ENCODE data around the gene ERBB4.
A peak's percentile ranks its signal among the peaks of the same experiment; 100 is the strongest.
"Not testable (repeated sequence)": the region's sequence is repeated elsewhere in the genome, so short reads cannot be mapped to it uniquely, and the experiment has no call there.

The ERBB4 gene

DNA sequence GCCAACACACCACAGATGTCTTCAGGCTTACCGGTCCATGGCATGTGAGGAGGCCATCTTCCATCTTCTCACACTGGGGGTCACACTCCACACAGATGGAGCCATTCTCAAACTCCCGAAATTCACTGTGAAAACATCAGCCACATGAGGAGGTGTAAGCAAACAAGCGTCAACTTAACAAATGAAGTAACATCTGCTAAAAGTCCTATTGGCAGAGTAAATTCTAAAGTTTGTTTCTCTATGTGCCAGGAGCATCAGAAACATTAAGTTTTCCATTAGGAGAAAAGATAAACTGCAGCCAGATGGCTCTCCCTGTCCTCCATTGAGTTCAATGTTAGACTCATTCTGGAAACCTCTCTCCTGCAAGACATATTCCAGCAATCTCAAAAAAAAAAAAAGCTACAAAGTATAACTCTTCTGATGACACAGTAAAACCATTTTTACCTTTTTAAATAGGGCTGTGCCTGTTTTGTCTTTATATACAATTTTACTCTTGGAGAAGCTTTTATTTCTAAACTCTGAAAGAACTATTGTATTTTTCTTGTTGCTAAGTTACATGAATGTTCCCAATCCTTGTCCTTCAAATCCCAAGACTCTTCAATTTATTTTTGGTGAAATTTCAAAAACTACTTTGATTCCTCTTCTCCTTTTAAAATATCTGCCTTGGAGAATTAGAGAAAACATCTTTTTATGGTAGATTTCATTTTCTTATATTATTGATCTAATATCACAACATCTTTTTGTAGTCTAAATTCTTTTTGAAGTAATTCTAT lies 865.3 kb downstream of the ERBB4 start:
- DNase-seq: no peak

DNA sequence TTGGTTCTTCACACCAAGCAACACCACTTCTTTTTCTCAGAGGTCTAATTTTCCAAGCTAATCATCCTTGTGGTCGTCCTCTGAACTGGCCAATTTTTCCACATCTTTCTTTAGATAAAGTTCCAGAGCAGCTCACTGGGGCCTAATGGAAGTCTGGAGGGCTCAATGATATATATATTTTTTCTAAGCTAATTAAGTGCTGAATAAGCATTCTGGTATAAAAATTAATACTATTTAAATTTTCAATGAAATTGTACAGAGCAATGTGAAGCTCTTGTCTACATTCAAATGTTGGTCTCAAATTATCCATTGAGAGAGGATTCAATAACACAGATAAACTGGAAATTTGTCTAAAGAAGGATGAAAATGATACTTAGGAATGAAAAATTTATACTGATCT lies 866.6 kb downstream of the ERBB4 start:
- no peak for DNase-seq

DNA sequence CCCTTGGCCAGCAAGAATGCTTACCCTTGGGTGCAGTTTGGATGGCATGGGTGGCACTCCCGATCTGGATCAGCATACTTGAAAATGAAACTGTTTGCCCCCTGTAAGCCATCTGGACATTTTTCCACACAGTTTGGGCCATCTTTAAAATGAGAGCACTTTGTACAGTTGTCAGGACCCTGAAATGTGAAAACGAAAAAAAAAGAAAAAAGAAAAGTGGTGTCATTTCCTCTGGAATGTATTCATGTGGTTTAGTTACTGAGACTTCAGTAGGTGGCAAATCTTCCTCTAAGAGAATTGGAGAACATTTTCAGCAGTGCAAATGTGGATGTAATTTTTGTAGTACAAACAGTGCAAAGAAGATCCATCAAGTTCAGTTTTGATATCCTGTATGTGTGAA lies 873.3 kb downstream of the ERBB4 start:
- DNase-seq: no peak

DNA sequence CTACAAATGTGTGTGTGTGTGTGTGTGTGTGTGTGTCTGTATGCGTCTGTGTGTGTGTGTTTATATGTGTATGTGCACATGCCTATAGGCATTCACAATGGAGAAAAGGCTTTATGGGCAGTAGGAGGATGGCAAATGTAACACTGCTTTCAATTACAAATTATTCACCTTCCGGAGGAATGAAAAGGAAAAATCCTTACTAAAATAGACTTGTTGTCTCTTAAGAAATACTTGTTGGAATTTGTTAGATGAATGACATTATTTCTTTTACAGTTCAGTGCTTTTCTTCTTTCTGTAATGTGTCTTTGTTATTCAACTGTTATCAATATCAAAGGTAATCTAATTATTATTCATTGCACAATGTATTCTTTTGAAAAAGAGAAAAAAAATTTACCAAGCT lies 874.3 kb downstream of the ERBB4 start:
- DNase-seq: no peak

DNA sequence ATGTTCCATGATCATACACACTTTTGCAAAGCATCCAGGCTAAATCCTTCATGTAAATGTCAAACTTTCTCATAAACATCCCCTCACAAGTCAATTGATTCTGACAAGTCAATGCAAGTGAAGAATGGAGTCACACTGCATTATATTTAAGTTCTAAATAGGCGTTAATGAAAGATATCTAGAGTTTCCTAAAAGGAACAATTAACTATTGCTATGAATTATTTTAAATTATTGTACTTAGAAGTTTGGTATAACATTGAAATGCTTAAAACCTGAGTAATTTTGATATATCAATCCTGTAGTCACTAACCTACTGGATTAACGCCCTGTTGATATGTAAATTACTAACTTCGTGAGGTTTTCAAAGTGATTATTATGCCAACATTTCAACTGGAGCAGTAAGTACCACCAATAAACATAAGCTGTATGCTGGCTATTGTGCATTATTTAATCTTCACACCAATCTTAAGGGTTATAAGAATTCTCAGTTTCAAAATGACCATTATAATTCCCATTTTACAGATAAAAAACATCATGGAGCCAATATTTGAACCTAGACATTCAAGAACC lies 884.3 kb downstream of the ERBB4 start:
- DNase-seq: no peak

DNA sequence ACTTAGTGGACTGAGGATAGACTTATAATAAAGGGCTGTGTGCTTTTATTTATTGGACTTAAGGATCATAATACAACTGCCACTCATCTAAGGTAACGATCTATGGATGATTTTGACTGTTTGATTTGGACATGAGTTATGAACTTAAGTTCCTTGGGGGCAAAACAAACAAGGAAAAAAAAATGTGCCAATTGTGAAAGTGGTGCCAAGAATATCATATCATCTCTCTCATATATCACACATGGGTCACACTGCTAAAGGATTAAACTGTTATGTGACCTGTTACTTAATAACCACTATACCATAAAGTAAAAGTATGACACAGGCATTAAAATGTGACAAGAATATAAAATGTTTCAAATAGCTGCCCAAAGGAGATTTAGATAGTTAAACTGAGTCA lies 886.3 kb downstream of the ERBB4 start:
- DNase-seq: no peak

DNA sequence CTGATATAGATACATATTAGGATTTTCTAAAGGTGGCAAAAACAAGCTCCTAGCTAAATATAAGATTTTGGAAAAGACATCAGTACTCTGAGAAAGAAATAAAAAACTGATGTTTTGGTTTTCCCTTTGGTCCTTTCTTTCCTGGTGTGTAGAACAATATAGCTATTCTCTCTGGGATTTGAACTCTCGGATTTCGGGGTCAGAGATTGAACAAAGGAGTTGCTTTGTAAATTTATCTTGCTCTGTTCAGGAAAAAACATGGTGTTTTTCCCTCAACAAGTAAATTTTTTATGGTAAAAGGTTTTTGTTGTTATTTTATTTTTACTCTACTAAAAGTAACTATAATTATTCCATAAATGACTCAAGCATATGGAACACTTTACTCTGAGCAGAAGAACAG lies 889.3 kb downstream of the ERBB4 start:
- DNase-seq: no peak

DNA sequence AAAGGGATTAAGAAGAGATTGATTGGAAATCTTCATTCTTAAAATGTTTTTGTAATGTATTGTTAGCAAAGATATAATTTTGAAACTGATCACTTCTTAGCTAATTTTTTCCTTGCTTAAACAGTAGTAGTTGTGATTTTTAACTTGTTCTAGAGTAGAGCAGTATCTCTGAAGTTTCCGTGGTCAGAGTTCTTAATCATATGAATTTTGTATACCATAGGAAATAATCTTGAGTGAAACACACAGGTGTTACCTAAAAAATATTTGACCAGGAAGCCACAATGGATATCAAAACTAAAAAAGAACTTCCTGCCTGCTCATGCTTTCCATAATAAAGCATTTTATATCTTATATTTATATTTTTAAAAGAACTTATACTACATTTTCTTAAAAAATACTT lies 907.1 kb downstream of the ERBB4 start:
- DNase-seq: no peak

DNA sequence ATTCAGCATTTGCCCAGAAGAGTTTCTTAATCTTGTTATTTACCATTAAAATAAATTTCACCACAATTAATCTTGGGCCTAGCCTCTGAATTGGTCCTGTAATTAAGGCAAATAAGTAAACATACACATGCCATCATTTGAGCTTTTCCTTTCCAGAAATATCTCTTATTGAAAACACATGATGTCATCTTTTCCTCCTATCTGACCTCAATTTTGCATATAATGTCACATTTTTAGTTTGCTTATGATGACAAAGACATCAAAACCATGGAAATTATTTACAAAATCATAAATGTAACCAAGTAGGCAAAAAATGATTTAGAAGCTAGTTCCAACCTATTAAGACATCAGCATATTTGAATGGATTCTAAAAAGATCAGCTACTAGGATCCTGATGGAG lies 915.5 kb downstream of the ERBB4 start:
- DNase-seq: no peak

DNA sequence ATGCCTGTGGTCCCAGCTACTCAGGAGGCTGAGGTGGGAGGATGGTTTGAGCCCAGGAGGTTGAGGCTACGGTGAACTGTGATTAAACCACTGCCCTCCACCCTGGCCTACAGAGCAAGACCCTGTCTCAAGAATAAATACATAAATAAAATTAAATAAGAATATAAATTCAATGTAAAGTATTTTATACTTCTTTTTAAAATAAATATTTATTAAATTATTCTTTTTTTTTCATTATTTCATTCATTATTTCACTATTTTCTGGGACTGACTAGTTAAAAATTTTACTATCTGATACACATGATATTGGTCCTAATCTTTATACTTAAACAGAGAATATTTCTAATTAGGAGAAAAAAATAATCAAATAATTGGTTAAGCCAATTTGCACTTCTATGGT lies 917.6 kb downstream of the ERBB4 start:
- no peak for DNase-seq

DNA sequence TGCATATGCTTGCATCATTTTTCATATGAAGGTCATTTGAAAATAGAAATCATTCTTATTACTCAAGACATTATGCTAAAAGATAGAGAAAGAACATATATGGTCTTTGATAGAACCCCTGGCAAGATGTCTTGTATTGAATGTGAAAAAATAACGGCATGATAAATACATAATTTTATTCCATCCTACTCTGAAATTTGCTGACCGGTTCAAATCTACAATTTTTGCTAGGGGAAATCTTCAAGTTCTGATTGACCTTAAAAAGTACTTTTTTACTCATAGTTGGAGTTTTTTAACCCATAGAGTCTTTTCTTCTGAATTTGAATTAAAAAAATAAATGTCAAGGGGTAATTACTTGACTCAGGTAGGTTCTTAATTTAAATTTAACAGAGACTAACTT lies 920.8 kb downstream of the ERBB4 start:
- no peak for DNase-seq

DNA sequence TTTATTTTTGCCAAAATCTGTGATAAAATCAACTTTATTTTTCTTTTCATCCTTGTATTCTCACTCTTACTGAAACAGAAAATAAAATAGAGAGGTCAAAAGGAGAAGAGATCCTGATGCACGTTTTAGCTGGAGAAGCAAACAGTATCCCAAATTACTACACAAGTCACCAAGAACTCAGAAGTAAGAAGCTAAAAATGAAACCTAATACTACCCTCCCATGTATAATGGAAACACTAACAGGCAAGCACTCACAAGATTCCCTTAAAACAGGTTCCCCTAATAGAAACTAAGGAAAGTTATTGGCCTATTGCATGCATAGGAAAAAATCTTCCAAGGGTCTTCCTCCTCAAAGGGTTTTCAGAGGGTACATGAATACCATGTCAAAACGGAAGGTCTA lies 927.0 kb downstream of the ERBB4 start:
- no peak for DNase-seq

DNA sequence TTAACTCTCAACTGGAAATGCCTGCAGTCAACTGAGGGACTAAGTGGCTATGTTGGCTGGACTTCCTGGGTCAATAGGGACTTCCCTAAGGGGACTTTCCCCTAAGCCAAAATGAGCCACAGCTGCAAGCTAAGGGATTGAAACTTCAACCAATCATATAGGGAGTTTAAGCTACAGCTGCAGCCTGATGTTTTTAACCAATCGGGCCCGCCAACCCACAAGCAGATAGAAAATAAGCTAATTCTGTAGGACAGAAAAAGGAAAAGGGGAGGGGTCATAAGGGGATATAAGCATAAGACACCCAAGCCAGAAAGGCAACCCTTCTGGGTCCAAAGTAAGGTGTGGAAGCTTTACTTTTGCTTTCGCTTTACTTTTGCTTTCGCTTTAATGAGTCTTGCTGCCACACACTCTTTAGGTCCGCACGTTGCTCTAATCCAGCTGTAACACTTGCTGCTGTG lies 927.5 kb downstream of the ERBB4 start:
- peak in 1 of 5 donors; percentile 59 for DNase-seq

DNA sequence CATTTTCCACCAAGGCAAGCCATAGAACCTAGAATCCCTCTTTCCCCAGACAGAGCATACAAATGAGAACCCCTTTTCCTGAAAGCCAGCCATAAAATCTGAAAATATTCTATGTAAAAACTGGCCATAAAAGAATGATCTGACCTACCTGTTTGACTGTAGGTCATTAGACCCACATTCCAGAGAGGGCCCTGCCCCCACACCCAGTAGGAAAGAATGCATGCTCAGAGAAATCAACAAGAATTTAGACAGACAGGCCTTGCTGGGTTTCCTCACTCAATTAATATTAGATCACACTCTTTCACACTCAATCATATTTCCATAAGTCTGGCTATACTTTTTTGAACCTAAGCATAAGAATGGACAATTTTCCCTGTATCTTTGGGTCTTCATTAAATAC lies 929.5 kb downstream of the ERBB4 start:
- no peak for DNase-seq

DNA sequence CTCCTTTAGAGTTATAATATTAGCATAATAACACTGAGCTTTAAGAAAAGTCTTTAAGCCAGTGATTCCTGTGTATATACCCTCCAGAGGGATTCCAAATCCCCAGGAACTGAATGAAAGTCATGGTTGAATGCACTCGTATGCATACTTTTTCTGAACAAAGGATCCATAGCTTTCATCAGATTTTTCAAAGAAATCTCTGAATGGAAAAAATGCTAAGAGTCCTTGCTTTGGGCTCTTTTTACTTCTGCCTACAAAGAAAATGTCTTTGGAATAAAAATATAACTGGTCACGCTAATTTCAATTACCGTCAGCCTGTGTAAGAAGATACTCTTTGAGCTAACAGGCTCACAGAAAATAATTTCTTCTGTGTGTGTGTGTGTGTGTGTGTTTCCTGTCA lies 939.5 kb downstream of the ERBB4 start:
- DNase-seq: no peak

DNA sequence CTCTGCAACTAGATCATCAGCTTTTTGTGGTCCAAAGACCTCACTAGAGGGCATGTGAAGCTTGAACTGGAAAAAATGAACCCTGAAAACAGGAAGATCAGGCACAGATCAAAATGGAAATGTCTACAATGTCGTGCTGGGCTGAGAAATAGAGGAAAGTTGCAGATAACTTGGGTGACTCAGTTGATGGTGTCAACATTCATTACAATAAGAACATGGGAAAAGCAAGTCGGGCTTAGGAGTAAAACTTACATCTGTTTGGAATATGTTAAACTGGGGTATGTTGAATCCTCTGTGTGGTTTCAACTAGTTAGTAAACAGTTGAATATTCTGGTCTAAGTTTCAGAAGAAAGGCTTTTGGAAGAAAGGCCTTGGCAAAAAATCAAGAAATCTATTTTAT lies 940.4 kb downstream of the ERBB4 start:
- DNase-seq: no peak

DNA sequence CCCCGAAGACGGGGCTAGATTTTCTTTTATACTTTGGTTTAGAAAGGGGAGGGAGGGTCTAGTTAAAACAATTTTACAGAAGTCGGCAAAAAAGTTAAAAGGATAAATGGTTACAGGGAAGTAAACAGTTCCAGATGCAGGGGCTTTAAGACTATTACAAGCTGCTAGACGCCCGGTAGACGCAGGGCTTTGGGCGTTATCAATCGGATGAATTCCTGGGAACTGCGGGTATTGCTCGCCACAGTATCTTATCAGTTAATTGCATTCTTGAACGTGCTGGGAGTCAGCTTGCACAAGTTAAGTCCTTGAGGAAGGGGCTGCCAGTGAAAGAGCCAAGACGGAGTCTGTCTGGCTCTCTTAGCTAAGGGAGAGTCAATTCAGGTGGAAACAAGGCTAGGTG lies 946.6 kb downstream of the ERBB4 start:
- DNase-seq: not testable (repeated sequence)

DNA sequence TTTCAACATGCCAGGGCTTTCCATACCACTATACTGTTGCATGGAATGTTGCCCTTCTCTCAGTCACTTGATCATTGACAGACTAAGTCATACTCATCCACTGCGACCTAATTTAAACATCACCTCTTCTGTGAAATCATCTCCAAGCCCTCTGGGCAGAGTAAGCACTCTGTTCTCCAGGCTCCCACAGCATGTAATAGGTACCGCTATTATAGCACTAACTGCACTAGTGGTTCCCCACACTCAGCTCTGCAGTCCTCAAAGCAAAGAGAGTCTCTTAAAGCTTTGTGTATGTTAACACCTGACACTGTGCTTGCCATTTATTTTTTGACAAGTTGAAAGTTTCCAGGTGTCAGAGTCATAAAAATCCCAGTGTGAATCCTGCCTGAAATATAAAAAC lies 947.2 kb downstream of the ERBB4 start:
- DNase-seq: no peak

DNA sequence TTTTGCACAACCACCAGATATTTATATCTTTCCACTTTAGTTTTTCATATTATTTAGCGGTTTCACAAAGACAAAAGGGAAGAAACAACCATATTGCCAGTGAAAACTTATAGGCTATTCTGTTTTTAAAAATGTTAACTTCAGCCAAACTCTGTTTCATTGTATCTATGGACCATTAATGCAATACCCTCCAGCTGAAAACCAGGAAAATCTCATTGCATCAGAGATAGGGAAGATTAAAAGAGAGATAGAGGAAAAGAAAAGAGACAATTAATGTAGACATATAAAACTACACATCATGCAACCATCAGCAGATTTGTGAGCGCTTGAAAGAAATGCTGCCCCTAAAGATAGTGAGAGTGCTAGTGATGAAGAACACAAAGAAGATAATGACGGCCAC lies 970.2 kb downstream of the ERBB4 start:
- DNase-seq: no peak

DNA sequence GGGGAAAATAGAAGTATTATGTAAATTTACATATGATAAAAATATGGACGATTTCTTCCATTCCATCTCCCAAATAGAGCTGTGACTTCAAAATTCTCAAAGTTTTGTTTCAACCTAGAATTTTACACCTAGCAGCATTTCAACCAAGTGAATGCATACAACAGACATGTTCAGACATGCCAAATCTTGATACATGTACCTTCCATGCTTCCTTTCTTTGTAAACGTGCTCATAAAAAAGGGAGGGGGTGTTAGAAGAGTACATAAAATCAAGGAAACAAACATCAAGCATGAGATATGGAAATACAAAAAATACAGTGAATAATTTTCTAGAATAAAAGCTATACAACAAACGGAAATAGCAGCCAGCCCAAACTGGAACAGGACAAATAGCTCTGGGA lies 974.2 kb downstream of the ERBB4 start:
- DNase-seq: no peak

DNA sequence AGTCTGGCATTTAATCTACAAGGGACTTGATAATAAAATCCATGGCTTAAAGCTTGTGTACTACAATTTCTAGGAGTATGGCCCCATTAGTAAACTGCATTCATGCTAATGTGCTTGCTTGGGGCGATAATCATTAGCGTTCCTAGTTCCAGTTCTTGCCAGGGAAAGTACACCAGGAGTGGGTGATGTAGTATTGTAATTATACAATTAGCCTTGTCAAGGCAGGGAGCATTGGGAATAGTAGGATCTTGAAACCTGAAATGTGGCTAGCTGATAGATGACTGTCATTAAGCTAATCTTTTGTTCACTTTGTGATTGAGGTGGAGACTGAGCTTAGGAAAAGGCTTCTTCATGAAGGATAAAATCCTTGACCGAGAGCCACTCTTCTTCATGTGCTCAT lies 993.0 kb downstream of the ERBB4 start:
- no peak for DNase-seq

DNA sequence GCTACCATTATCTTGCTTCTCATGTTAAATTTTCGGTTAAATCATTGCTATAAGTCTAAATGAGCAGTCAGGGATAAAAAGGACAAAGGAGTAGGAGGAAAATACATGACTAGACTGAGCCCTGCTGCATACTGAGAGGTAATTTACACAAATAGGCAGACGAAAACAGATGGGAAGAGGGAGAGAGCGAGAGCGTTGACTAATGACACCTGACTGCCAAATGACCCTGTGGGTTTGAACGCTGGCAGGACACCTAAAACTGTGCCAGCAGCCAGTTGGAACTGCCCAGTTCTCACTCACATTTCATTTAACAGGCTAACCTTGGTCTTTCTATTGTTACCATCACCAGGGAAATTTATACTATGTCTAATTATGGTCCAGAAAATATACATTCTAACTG lies 1004.0 kb downstream of the ERBB4 start:
- no peak for DNase-seq

DNA sequence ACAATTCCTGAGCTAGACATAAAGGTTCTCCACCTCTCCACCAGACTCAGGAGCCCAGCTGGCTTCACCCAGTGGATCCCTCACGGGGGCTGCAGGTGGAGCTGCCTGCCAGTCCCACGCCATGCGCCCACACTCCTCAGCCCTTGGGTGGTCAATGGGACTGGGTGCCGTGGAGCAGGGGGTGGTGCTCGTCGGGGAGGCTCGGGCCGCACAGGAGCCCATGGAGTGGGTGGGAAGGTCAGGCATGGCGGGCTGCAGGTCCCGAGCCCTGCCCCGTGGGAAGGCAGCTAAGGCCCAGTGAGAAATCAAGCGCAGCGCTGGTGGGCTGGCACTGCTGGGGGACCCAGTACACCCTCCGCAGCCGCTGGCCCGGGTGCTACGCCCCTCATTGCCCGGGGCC lies 1014.4 kb downstream of the ERBB4 start:
- DNase-seq: not testable (repeated sequence)

DNA sequence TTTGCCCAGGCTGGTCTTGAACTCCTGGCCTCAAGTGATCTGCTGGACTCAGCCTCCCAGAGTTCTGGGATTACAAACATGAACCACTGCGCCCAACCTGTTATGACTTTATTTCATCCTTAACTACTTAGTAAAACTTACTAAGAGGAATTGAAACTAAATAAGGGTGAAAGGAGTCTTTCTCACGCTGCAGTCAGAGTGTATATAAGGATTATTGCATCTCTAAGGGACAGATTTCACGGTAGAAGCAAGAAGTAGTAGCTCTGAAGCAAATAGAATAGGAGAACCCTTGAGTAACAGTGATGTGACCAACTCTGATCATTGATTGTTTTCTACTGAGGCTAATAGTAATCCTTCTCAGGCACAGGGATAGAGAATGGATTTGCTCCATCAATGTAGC lies 1022.1 kb downstream of the ERBB4 start:
- DNase-seq: no peak

DNA sequence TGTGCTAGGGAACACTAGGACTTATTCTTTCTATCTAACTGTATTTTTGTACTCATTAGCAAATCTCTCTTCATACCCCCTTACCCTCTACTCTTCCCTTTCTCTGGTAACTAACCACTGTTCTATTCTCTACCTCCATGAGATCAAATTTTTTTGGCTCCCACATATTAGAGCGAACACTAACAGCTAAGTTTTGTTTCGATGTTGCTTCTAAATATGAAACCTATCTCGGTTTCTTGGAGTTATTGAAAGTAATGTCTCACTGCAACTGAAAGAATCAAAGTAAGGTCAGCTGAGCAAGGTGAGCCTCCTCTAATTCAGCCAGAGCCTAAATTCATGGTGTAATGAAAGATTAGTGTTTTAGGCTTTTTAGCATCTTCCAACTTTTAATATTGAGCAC lies 1024.6 kb downstream of the ERBB4 start:
- no peak for DNase-seq

Data from T-helper 1 cell (primary cell).